ENCODE data around the gene DPEP3.

DNA sequence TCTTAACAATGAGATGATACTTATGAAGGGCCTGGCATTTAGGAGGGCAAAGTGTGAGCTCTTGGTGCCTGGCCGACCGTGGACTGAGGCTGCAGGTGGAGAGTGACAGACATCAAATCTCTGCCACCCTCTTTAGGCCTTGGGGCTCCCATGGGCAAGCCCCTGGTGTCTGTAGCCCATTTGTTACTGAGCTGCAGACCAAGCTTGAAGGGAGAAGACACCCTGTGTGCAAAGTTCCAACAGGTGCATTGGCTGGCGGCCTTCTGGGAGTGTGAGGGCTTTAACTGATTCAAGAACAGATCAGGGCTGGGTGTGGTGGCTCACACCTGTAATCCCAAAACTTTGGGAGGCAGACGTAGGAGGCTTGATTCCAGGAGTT, 47.8 kb downstream of the DPEP3 start:
- TF ChIP-seq, protein P1, sequence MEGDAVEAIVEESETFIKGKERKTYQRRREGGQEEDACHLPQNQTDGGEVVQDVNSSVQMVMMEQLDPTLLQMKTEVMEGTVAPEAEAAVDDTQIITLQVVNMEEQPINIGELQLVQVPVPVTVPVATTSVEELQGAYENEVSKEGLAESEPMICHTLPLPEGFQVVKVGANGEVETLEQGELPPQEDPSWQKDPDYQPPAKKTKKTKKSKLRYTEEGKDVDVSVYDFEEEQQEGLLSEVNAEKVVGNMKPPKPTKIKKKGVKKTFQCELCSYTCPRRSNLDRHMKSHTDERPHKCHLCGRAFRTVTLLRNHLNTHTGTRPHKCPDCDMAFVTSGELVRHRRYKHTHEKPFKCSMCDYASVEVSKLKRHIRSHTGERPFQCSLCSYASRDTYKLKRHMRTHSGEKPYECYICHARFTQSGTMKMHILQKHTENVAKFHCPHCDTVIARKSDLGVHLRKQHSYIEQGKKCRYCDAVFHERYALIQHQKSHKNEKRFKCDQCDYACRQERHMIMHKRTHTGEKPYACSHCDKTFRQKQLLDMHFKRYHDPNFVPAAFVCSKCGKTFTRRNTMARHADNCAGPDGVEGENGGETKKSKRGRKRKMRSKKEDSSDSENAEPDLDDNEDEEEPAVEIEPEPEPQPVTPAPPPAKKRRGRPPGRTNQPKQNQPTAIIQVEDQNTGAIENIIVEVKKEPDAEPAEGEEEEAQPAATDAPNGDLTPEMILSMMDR (IDR thresholded peaks at IDR 0.05): no peak
- TF ChIP-seq POLR2A (IDR thresholded peaks at IDR 0.05; ENCODE audit: low read depth): no peak
- TF ChIP-seq POLR2AphosphoS5 (IDR thresholded peaks at IDR 0.05): no peak

All from esophagus muscularis mucosa (tissue), 3 donors.